ENCODE results near the gene GUCY1B1.

GRCh38 chr4:155769090-155769489, 10.3 kb downstream of the GUCY1B1 start:
- TF ChIP-seq CTCF (IDR thresholded peaks at IDR 0.05; ENCODE audit: low read depth, low read length, poor library complexity, severe bottlenecking) (no peak), EZH2phosphoT487 (IDR thresholded peaks at IDR 0.05; ENCODE audit: borderline replicate concordance, low read length) (no peak)

Data from DOHH2 (cell line).